ENCODE measurements around the gene SLC17A7.
"Not testable (repeated sequence)": the region's sequence is repeated elsewhere in the genome, so short reads cannot be mapped to it uniquely, and the experiment has no call there.

Gene SLC17A7

DNA sequence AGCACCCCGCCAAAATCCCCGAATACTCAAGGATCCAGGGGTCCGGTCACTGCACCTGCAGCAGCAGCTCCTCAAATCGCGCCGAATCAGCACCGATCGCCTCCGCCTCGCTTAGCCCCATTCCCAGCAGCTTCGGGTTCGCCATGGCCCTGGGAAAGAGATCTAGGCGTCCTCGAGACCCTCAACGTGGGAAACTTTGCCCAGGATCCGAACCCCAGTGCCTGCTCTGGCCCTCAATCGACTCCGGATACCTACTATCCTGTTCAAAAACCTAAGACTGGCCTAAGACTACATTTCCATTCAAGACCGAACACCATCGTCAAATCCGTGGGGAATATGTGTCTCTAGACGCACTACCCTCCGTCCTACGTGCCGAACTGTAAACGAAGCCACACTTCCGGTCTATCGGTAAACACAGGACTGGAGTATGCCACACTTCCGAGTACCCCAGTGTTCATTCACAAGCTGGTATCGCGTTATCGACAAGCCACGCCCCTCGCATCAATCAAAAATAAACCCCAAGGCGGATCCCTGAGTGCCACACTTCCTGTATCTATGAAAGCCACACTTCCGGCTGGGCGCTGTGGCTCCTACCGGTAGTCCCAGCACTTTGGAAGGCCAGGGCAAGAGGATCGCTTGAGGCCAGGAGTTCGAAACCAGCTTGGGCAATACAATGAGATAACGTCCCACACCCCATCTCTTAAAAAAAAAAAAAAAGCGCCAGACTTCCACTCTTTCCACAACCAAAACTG lies 10.3 kb upstream of the SLC17A7 start, which contains the start of gene PIH1D1:
Gene PIH1D1 (minus strand): TSS at position 385 of the 752 bp plus-strand sequence. CDS start 240 bp downstream, at position 145.
- peak within 1 kb of the TSS; percentile 95 for H3K4me3 ChIP-seq (replicated peaks; ENCODE audit: low read depth, low read length)
- TF ChIP-seq CTCF (IDR thresholded peaks at IDR 0.05; ENCODE audit: low read depth, low read length, missing control alignments) = no peak
- DNase-seq (ENCODE audit: extremely low read depth, low read depth) = peak; percentile 100

DNA sequence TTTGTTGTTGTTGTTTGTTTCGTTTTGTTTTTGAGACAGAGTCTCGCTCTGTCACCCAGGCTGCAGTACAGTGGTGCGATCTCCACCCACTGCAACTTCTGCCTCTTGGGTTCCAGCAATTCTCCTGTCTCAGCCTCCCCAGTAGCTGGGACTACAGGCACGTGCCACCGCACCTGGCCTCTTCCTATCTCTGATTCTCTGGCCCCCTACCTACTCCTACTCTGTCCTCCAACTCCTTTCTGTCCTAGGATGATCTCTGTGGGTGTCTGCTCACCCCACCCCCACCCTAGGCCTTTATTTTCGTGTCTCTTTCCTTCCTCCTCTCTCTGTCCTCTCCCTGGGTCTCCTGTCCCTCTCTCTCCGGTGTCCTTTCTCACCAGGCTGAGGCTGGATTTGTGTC lies 9.1 kb upstream of the SLC17A7 start:
- no peak for TF ChIP-seq CTCF (IDR thresholded peaks at IDR 0.05; ENCODE audit: low read depth, low read length, missing control alignments)
- no peak for DNase-seq (ENCODE audit: extremely low read depth, low read depth)
- H3K4me3 ChIP-seq (replicated peaks; ENCODE audit: low read depth, low read length) = peak overlapping the region; percentile 95

- no peak for TF ChIP-seq CTCF (IDR thresholded peaks at IDR 0.05; ENCODE audit: low read depth, low read length, missing control alignments)
- DNase-seq (ENCODE audit: extremely low read depth, low read depth) = no peak
- H3K4me3 ChIP-seq (replicated peaks; ENCODE audit: low read depth, low read length) = no peak overlapping the region
Measured at GRCh38 chr19:49448432-49448786, 7.1 kb upstream of the SLC17A7 start.

DNA sequence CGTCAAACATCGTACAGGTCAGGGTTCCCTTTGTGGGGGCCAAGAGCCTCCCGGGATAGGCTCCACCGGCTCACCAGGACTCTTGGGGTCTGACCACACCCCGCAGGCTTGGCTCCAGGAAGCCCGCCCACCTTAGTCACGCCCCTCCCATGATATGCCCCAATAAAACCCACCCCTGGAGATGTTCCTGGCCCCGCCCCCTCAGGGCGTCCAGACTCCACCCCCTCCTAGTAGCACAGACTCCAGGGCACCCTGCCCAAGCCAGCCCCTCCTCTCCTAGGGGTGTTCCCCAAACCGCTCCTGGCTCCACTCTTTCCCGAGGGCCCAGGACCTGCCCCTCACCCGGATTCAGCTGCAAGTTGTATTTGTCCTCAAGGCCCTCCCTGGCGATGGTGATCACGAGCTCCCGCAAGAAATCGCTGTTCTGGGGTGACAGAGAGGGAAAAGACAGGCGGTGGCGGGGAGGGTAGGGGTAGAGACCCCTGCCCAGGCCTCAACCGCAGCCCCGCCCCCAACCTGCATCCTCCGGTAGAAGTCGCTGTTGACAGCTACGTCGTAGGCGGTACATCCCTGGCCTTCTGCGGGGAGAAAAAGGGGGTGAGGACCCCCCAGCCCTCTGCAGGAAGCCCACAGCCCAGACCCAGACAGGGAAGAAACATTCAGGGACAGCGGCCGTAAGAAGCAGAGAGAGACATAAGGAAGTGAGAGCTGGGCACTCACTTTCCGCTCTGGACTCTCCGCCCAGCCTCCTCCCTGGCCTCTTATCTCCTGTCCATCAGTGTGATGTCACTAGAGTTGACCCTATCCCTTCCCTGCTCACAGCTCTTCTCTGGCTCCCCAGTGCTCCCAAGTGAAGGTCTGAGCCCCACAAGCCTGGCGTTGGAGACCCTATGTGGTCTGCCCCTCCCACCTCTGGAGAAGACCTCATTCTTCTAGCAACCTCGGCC lies 6.4 kb upstream of the SLC17A7 start:
- TF ChIP-seq CTCF (IDR thresholded peaks at IDR 0.05; ENCODE audit: low read depth, low read length, missing control alignments) = no peak
- no peak overlapping the region for H3K4me3 ChIP-seq (replicated peaks; ENCODE audit: low read depth, low read length)
- DNase-seq (ENCODE audit: extremely low read depth, low read depth) = no peak

DNA sequence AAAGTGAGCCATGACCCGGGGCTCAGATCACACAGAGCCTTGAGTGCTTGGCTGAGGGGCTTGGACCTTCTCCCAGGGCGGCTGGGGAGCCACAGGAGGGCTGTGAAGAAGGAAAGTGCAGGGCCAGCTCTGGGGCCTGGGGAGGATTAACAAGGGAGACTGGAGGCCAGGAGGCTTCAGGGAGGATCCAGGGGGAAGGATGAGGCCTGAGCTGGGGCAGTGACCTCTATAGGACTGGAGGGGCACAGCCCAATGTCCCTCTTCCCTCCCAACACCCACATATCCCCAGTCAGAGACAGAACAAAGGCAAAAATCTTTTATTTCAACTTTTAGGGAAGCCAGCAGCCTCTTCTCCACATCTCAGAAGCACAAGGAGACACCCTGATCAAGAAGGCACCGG lies 4.7 kb upstream of the SLC17A7 start:
- no peak for DNase-seq (ENCODE audit: extremely low read depth, low read depth)
- TF ChIP-seq CTCF (IDR thresholded peaks at IDR 0.05; ENCODE audit: low read depth, low read length, missing control alignments) = no peak
- H3K4me3 ChIP-seq (replicated peaks; ENCODE audit: low read depth, low read length) = no peak overlapping the region

- H3K4me3 ChIP-seq (replicated peaks; ENCODE audit: low read depth, low read length); DNase-seq (ENCODE audit: extremely low read depth, low read depth): not testable (repeated sequence)
Measured at GRCh38 chr19:49444100-49444700, 2.9 kb upstream of the SLC17A7 start.
